ENCODE measurements around the gene NEUROD6. TPM values are rescaled to one million over a fixed set of nuclear protein-coding genes. Genes with fewer than 3 reads are reported as not detected.

NEUROD6 gene
- not detected in 2 replicates for total RNA-seq (2014; rRNA removed)
- not detected for polyA plus RNA-seq (2012)

DNA sequence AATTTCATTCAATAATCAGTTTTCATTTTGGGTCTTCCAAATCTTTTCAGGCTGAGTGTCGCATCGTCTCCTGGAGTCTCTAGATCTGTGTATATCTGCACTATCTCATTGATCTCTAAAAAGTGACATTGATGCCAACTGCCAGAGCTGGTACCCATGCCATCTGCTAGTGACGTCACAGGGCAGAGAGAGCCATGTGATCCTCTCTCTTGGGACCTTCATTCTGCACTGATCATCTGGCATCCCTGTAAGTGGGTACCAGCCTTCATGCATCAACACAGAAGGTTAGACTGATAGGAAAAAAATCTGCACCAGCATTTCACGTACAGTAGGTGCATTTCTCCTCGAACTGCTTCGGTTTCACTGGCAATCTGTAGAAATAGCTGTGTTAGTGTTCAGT is at the start of gene NEUROD6:
NEUROD6 (minus strand) TSS at position 124 of the 400 bp plus-strand sequence. CDS start 1,458 bp downstream, outside the sequence.
- DNase-seq (ENCODE audit: low read depth) = no peak

- no peak for DNase-seq (ENCODE audit: low read depth)
Measured at GRCh38 chr7:31384466-31384865, 43.9 kb upstream of the NEUROD6 start.

GRCh38 chr7:31382722-31383121 is 42.2 kb upstream of the NEUROD6 start:
- no peak for DNase-seq (ENCODE audit: low read depth)

GRCh38 chr7:31373337-31374289 is 33.1 kb upstream of the NEUROD6 start:
- peak; percentile 0 for DNase-seq (ENCODE audit: low read depth)

GRCh38 chr7:31372231-31372959 is 31.9 kb upstream of the NEUROD6 start:
- DNase-seq (ENCODE audit: low read depth) = no peak

- DNase-seq (ENCODE audit: low read depth) = no peak
Measured at GRCh38 chr7:31371621-31372020, 31.1 kb upstream of the NEUROD6 start.

DNA sequence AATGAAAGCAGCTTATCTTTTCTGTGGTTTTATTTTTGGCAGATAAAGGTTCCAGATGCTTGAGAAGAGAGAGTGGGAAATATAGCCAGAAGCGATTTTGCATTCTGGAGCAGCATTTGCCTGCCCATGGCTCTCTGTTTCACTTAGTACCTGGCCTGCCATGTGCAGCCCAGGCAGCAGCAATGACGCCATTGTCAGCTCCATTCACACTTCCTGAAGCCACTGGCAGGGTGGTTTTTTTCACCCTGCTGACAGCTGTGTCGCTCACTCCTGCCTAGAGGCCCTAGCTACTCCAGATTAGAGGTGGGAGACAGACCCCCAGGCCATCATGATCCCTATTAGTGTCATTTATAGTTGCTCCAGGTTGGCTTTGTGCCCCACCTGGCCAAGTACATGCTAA is 30.1 kb upstream of the NEUROD6 start:
- DNase-seq (ENCODE audit: low read depth) = no peak

DNA sequence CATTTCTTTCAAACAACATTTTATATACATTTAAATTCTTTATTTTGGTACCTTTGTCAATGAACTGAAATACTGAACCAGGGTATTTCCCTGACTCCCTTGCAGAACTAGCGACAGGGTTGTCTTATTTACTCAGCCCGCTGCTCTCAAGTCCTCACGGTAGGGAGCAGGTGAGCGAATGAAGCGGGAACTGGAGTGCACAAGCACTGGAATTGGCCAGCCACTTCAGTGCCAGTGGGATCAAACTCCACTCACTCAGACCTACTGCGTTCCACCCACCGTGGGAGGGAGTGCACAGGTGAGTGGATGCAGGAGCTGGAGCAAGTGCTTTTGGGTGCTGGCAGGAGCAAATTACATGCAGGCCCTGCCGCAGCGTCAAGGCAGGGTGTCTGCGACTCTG is 28.1 kb upstream of the NEUROD6 start:
- no peak for DNase-seq (ENCODE audit: low read depth)

GRCh38 chr7:31363496-31363895 is 23.0 kb upstream of the NEUROD6 start:
- DNase-seq (ENCODE audit: low read depth) = no peak

GRCh38 chr7:31363051-31363450 is 22.5 kb upstream of the NEUROD6 start:
- DNase-seq (ENCODE audit: low read depth) = no peak

DNA sequence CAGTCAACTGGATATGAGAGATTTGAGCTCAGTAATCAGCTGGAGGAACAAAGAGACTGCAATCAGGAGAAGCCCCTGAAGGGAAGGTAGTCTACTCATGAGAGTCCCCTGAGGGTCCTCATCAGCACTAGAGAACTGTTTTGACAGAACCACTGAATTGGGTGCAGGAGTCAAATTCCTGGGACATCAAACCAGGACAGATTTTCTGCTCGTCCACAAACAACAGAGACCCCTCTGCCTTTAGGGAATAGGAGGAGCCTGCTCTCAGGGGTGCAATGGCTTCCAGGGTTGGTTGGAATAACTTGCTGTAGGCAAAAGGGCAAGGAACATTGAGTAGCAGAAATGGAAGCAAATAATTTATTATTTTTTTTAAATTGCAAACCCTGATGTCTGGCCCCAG is 21.9 kb upstream of the NEUROD6 start:
- no peak for DNase-seq (ENCODE audit: low read depth)

DNA sequence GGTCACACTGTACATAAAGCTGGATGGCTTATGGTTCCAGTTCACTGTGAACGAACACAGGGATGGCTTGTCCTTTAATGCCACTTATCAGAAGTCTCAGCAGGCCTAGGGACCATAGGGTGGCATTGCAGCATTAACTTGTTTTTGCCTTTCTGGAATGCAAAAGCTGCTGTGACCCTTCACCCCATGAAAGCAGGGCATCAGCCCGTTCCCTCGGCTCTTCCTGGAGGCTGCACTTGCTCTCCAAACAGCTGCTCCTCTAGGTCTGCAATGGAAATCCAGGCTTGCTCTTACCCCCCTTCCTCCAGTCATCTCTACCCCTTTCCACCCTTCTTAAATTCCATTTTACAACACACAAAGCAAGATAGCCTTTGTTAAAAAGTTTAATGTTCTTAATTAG is 17.9 kb upstream of the NEUROD6 start:
- DNase-seq (ENCODE audit: low read depth) = no peak

GRCh38 chr7:31345421-31345820 is 4.9 kb upstream of the NEUROD6 start:
- DNase-seq (ENCODE audit: low read depth) = no peak

DNA sequence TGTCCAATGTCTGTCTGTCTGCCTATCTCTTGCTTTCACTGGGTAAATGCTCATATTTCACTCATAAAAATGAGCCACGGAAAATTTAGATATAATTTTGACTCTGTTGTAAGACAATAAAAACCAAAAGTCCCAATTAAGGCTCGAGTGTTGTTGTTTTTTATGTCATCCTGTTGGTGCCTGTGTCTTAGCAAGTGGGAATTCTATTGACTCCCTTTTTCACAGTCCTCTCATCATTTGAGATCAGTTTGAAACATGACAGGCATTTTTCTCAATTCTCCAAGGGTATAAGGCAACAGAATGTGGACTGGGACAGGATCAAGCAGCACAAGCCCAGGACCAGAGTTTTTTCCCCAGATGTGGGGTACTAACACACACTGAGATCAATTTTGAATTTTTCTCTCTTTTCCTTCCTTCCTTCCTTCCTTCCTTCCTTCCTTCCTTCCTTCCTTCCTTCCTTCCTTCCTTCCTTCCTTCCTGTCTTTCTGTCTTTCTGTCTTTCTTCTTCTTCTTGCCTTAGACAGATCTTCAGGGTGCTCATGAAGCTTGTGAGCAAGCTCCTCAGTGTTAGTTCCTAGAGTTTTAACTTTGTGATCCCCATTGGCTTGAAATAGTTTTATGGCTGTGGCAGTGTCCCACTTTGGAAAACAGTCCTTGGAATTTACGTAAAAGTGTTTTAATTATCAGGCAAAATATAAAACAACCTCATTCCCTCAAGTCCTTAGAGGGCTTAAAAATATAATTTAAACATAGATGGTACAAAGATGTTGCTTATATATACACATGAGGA is 3.2 kb upstream of the NEUROD6 start:
- no peak for DNase-seq (ENCODE audit: low read depth)

- no peak for DNase-seq (ENCODE audit: low read depth)
Measured at GRCh38 chr7:31341141-31341540, 615 bp upstream of the NEUROD6 start.

DNA sequence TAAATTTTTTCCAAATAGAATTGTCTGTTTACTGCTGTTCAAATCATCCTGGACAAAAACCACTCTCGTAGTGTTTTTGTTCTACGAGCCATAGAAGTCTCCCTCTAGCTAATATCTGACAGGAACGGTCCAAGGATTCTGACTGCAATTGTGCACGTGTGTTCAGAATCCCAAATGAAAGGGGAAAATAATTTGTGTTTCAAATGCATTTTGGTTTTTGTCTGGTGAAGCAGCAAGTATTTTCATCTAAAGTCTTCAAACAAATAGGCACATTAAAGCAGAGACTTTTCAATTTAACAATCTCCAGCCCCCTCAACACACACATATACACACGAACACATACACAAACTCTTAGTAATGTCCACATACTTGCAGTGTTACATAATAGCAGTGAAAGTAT is 475 bp downstream of the NEUROD6 start:
- DNase-seq (ENCODE audit: low read depth) = no peak

DNA sequence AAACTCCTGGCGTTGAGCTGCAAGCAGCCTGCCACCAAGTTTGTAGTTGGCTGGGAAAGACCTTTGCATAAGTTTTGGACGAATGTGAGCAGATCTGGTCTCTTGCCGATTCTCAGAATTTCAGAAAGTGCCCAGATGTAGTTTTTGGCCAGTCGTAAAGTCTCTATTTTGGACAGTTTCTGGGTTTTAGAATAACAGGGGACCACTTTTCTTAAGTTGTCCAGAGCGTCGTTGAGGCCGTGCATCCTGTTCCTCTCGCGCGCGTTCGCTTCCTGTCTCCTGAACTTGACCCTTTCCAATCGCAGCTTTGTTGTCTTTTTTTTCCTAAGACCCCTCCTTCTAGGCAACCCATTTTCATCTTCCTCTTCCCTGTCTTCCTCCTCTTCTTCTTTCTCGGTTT is 1.8 kb downstream of the NEUROD6 start:
- DNase-seq (ENCODE audit: low read depth) = no peak

GRCh38 chr7:31337002-31337565 is 3.4 kb downstream of the NEUROD6 start:
- no peak for DNase-seq (ENCODE audit: low read depth)

DNA sequence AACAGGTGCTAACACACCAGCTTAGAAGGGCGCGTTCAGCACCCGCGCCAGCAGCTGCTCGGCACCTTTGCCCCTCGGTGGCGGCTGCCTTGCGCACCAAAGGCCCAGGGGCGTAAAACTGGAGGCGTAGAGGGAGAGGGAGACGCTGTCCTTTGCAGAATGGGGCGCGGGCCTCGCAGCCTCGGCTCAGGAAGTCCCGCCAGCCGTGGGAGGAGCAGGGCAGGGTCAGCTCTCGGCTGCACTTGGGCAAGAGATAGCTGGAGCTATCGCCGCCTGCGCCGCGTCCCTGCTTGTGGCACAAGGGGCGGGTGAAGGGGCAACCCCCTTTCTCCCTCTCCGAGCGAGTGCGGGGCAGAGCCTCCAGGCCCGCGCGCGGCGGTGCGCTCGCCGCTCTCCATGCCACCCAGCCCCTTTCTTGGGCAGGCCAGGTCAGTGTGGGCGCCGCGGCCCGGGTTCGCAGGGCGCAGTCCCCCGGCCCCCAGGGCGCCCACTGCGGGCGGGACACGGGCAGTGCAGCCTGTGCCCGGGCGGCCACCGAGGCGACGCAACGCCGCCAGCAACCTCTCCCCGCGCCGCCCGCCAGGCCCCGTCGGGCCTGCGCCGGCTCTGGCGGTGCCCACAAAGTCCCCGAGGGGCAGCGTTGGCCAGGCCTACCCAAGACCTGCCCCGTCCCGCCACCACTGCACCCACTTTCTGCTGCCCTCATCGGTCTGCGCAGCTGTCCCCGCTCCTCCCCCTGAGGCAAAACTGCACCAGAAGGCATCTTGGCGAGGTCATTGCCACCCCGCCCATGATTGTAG is 4.1 kb downstream of the NEUROD6 start:
- DNase-seq (ENCODE audit: low read depth) = no peak

GRCh38 chr7:31335884-31336201 is 4.7 kb downstream of the NEUROD6 start:
- DNase-seq (ENCODE audit: low read depth) = no peak
